Fibroblast of lung (primary cell): ENCODE data around the gene ARF1. TPM values are rescaled to one million over a fixed set of nuclear protein-coding genes. Genes with fewer than 3 reads are reported as not detected.
A peak's percentile ranks its signal among the peaks of the same experiment; 100 is the strongest.

Experiments used
- DNase-seq, 2 donors: peaks; one replicate each; pipeline versions ENCODE4 v3.0.0 to v3.0.0-alpha.2; 2010; ENCODE audit warnings: low read depth in 2 of 2
- H2AFZ ChIP-seq: 2 replicates; pipeline ENCODE4 v1.5.1; 2012; ENCODE audit warnings: low read length, control low read depth, inconsistent platforms
- H3K27ac ChIP-seq: 2 replicates; pipeline ENCODE4 v1.5.1; 2011; ENCODE audit warnings: low read length, control low read depth; ENCODE audit not compliant: insufficient read depth
- H3K27me3 ChIP-seq: 2 replicates; pipeline ENCODE4 v1.5.1; 2011; ENCODE audit warnings: mild to moderate bottlenecking, low read length; ENCODE audit not compliant: control insufficient read depth, insufficient read depth
- H3K36me3 ChIP-seq: 2 replicates; pipeline ENCODE4 v1.5.1; 2011; ENCODE audit warnings: low read length; ENCODE audit not compliant: control insufficient read depth, insufficient read depth
- H3K4me1 ChIP-seq: 2 replicates; pipeline ENCODE4 v1.5.1; 2011; ENCODE audit warnings: low read length; ENCODE audit not compliant: control insufficient read depth, insufficient read depth; ENCODE audit errors: extremely low read depth
- H3K4me2 ChIP-seq: 2 replicates; pipeline ENCODE4 v1.5.1; 2011; ENCODE audit warnings: low read length, control low read depth; ENCODE audit not compliant: insufficient read depth; ENCODE audit errors: extremely low read depth
- H3K4me3 ChIP-seq, 4 experiments: fragments of 200-600 bp in 1 of 4; sonication (generic) in 1 of 4; replicated peaks in 1 of 4; 2 replicates each; pipeline ENCODE4 v1.5.1; 2011 to 2016; ENCODE audit warnings: low read length in 4 of 4, low read depth in 3 of 4, mild to moderate bottlenecking in 3 of 4, control low read depth in 2 of 4, inconsistent platforms in 1 of 4, mixed read lengths in 1 of 4; ENCODE audit not compliant: insufficient read depth in 1 of 4; ENCODE audit errors: control extremely low read depth in 1 of 4
- H3K79me2 ChIP-seq: 2 replicates; pipeline ENCODE4 v1.5.1; 2012; ENCODE audit warnings: mild to moderate bottlenecking, low read length, inconsistent platforms; ENCODE audit not compliant: control insufficient read depth, insufficient read depth
- H3K9ac ChIP-seq: 2 replicates; pipeline ENCODE4 v1.5.1; 2011; ENCODE audit warnings: mild to moderate bottlenecking, low read length, control low read depth; ENCODE audit not compliant: insufficient read depth
- H3K9me3 ChIP-seq: 2 replicates; pipeline ENCODE4 v1.5.1; 2012; ENCODE audit warnings: low read depth, low read length; ENCODE audit not compliant: control insufficient read depth, insufficient read depth
- H4K20me1 ChIP-seq: 2 replicates; pipeline ENCODE4 v1.5.1; 2011; ENCODE audit warnings: low read length; ENCODE audit not compliant: control insufficient read depth, insufficient read depth; ENCODE audit errors: extremely low read depth
- CTCF ChIP-seq, 2 donors: IDR thresholded peaks in 1 of 2; conservative IDR thresholded peaks in 1 of 2; 1 replicate in 1 of 2; 2 replicates in 1 of 2; pipeline ENCODE4 v1.5.1; 2011 to 2012; ENCODE audit warnings: low read length in 2 of 2, control low read depth in 1 of 2, inconsistent platforms in 1 of 2, low read depth in 1 of 2, mild to moderate bottlenecking in 1 of 2
- EZH2 ChIP-seq: IDR thresholded peaks from 2 replicates; pipeline ENCODE4 v1.5.1; 2012; ENCODE audit warnings: low read length, control low read depth, mild to moderate bottlenecking; ENCODE audit errors: missing control alignments
- polyA plus RNA-seq, 2 donors: library from polyadenylated mRNA; depleted of rRNA in 1 of 2; stranded (reverse) in 1 of 2; unstranded in 1 of 2; fragments of >200 nt; gene quantifications; 2 replicates each; pipeline ENCODE4 v1.2.1, GENCODE V29; 2011 to 2012; ENCODE audit warnings: missing spikeins in 1 of 2
- total RNA-seq: library from RNA; depleted of rRNA; stranded (reverse); fragments of >200 nt; gene quantifications from 2 replicates; pipeline ENCODE4 v1.2.1, GENCODE V29; 2014

The ARF1 gene
- total and polyA plus RNA-seq, 2 donors (not counting 1 experiment from before 2014, with no cell fraction given), result 261 to 546 TPM

- H3K79me2 ChIP-seq, result peaks cover 49% of the 10 kb centered on the region
- TF ChIP-seq EZH2, result no peak
- no peak for TF ChIP-seq CTCF (conservative IDR thresholded peaks at IDR 0.05 in 1 of 2, IDR thresholded peaks at IDR 0.05 in 1 of 2; ENCODE audit: low read depth in 1 of 2, low read length in 2 of 2)
Observed at GRCh38 chr1:228139931-228140723, 57.6 kb downstream of the ARF1 start, which contains the start of gene GUK1. Gene GUK1, plus strand, starts transcription at chr1:228140279. Its CDS starts 24 bp downstream, at chr1:228140303.

GRCh38 chr1:228140724-228141225, 58.3 kb downstream of the ARF1 start:
- peak overlapping the region; percentile 87 to 96 (median 92) for H3K4me3 ChIP-seq
- peaks cover 56% of the 10 kb centered on the region for H3K79me2 ChIP-seq
- peaks cover 6% of the 10 kb centered on the region for H3K36me3 ChIP-seq
- H3K4me1 ChIP-seq, result peaks cover 13% of the 10 kb centered on the region
- H3K9ac ChIP-seq, result peak overlapping the region; percentile 98
- no peak for DNase-seq
- peaks cover 5% of the 10 kb centered on the region for H3K27me3 ChIP-seq
- no peak overlapping the region for H2AFZ ChIP-seq
- no peaks in the 10 kb centered on the region for H3K9me3 ChIP-seq
- no peaks in the 10 kb centered on the region for H4K20me1 ChIP-seq
- peak overlapping the region; percentile 95 for H3K4me2 ChIP-seq
- peak overlapping the region; percentile 98 for H3K27ac ChIP-seq
- TF ChIP-seq EZH2 (no peak), CTCF (conservative IDR thresholded peaks at IDR 0.05 in 1 of 2, IDR thresholded peaks at IDR 0.05 in 1 of 2; ENCODE audit: low read depth in 1 of 2, low read length in 2 of 2) (no peak)

More at GRCh38 chr1:228139931-228140723, 57.6 kb downstream of the ARF1 start, which contains the start of gene GUK1:
- DNase-seq, result peak; percentile 99 to 100
- Histone ChIP-seq H3K36me3 (peaks cover 4% of the 10 kb centered on the region), H3K4me1 (peaks cover 13% of the 10 kb centered on the region), H2AFZ (peak within 1 kb of the TSS; percentile 56), H3K4me2 (peak within 1 kb of the TSS; percentile 95), H3K27ac (peak within 1 kb of the TSS; percentile 98), H3K27me3 (peaks cover 9% of the 10 kb centered on the region), H4K20me1 (no peaks in the 10 kb centered on the region), H3K9me3 (no peaks in the 10 kb centered on the region), H3K4me3 (peak within 1 kb of the TSS; percentile 87 to 96 (median 92)), H3K9ac (peak within 1 kb of the TSS; percentile 98)

GRCh38 chr1:228141226-228142044, 58.9 kb downstream of the ARF1 start:
- Histone ChIP-seq H3K4me1 (peaks cover 13% of the 10 kb centered on the region), H3K27me3 (peaks cover 5% of the 10 kb centered on the region), H3K4me2 (peak overlapping the region; percentile 95), H3K4me3 (peak overlapping the region; percentile 87 to 96 (median 92)), H4K20me1 (no peaks in the 10 kb centered on the region), H3K36me3 (peaks cover 10% of the 10 kb centered on the region), H3K9ac (peak overlapping the region; percentile 98), H2AFZ (no peak overlapping the region), H3K27ac (peak overlapping the region; percentile 98), H3K79me2 (peaks cover 62% of the 10 kb centered on the region), H3K9me3 (no peaks in the 10 kb centered on the region)
- TF ChIP-seq CTCF (conservative IDR thresholded peaks at IDR 0.05 in 1 of 2, IDR thresholded peaks at IDR 0.05 in 1 of 2; ENCODE audit: low read depth in 1 of 2, low read length in 2 of 2) (no peak), EZH2 (no peak)
- DNase-seq, result peak in 1 of 2 donors; percentile 85
